ENCODE results near the gene OR5K1.

DNA sequence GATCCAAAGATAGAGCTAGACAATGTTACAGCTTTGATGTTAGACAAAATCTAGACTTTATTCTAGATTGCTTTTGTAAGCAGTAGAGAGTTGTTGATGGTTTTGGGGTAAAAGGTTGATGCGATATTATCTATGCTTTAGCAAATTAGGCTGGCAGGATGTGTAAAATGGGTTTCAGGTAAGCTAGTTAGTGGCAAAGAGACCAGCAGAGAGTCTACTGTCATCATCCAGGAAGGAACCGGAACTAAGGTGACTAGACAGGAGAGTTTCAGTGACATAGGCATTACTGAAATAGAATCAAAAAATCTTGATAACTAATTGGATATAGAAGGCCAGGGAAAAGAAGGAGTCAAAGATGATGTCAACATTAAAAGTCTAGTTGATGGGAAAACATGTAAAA, 45.6 kb downstream of the OR5K1 start:
- TF ChIP-seq TAF1 (IDR thresholded peaks at IDR 0.05; ENCODE audit: borderline replicate concordance, low read depth, low read length) (no peak), POLR2AphosphoS5 (IDR thresholded peaks at IDR 0.05; ENCODE audit: low read depth, low read length) (no peak)
